ENCODE results near the gene RAD18. TPM values are rescaled to one million over a fixed set of nuclear protein-coding genes. Genes with fewer than 3 reads are reported as not detected.

RAD18 gene
- total RNA-seq, 1 experiment from 2014 or later, result 42.5 TPM

- H3K27me3 ChIP-seq (replicated peaks; ENCODE audit: insufficient read depth, low read depth, low read length, poor library complexity), result peaks cover 27% of the 10 kb centered on the region
- H3K4me1 ChIP-seq (ENCODE audit: insufficient read depth, low read length, poor library complexity, severe bottlenecking), result no peaks in the 10 kb centered on the region
- H3K9me3 ChIP-seq (ENCODE audit: low read depth, low read length, poor library complexity, severe bottlenecking), result no peaks in the 10 kb centered on the region
- no TSS peak for BruUV-seq (replicated peaks)
- DNase-seq (ENCODE audit: low spot score), result no peak
- CTCF ChIA-PET, result no interaction called here
- H3K4me3 ChIP-seq (ENCODE audit: low read depth, low read length, poor library complexity, severe bottlenecking), result no peak overlapping the region
- TF ChIP-seq EZH2 (IDR thresholded peaks at IDR 0.05; ENCODE audit: borderline replicate concordance, low read depth, low read length, poor library complexity, severe bottlenecking), result no peak
- no peak for TF ChIP-seq CTCF (conservative IDR thresholded peaks at IDR 0.05; ENCODE audit: low read depth, low read length)
- no peak overlapping the region for H3K27ac ChIP-seq (ENCODE audit: low read depth, low read length, poor library complexity, severe bottlenecking)
- intact Hi-C loops (cut with micrococcal nuclease; ENCODE audit: unreplicated experiment), result no loop called here
- no peaks in the 10 kb centered on the region for H3K36me3 ChIP-seq (ENCODE audit: insufficient read depth, low read length, poor library complexity, severe bottlenecking)
- POLR2A ChIA-PET (ENCODE audit: low non-redundant PET), result no interaction called here
These were observed 12.1 kb upstream of the RAD18 start for GRCh38 chr3:8975081-8976020.

DNA sequence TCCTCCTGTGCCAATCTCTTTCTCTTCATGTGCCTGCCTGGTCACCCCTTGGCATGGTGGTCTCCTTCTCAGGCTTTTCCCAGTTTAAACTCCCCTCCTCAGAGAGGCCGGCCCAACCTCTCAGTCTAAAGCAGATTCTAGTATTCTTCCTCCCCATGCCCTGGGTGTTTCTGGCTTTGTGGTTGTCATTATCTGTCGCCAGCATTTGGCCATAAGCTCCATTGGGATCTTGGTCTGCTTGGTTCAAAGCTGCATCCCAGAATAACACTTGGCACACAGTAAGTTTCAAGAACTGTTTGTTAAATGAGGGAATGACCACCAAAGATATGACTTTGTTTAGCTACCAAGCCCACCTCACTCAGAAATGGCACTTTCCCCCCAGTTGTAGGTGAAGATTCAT, 11.2 kb upstream of the RAD18 start:
- no peaks in the 10 kb centered on the region for H3K36me3 ChIP-seq (ENCODE audit: insufficient read depth, low read length, poor library complexity, severe bottlenecking)
- DNase-seq (ENCODE audit: low spot score), result no peak
- no TSS peak for BruUV-seq (replicated peaks)
- POLR2A ChIA-PET (ENCODE audit: low non-redundant PET), result no interaction called here
- no peaks in the 10 kb centered on the region for H3K9me3 ChIP-seq (ENCODE audit: low read depth, low read length, poor library complexity, severe bottlenecking)
- H3K27ac ChIP-seq (ENCODE audit: low read depth, low read length, poor library complexity, severe bottlenecking), result no peak overlapping the region
- TF ChIP-seq EZH2 (IDR thresholded peaks at IDR 0.05; ENCODE audit: borderline replicate concordance, low read depth, low read length, poor library complexity, severe bottlenecking), result no peak
- TF ChIP-seq CTCF (conservative IDR thresholded peaks at IDR 0.05; ENCODE audit: low read depth, low read length), result no peak
- intact Hi-C loops (cut with micrococcal nuclease; ENCODE audit: unreplicated experiment), result loop anchor here (5.0 kb wide), 1 partner anchor 93 kb away; no protein-coding TSS in a partner anchor
- no peak overlapping the region for H3K4me3 ChIP-seq (ENCODE audit: low read depth, low read length, poor library complexity, severe bottlenecking)
- H3K4me1 ChIP-seq (ENCODE audit: insufficient read depth, low read length, poor library complexity, severe bottlenecking), result no peaks in the 10 kb centered on the region
- CTCF ChIA-PET, result interaction anchor here (0.6 kb wide), 1 partner anchor 47 kb away, joined by 3 read pairs; no protein-coding TSS in a partner anchor
- H3K27me3 ChIP-seq (replicated peaks; ENCODE audit: insufficient read depth, low read depth, low read length, poor library complexity), result peaks cover 18% of the 10 kb centered on the region

GRCh38 chr3:8972639-8973038, 9.4 kb upstream of the RAD18 start:
- no TSS peak for BruUV-seq (replicated peaks)
- H3K36me3 ChIP-seq (ENCODE audit: insufficient read depth, low read length, poor library complexity, severe bottlenecking), result no peaks in the 10 kb centered on the region
- H3K4me3 ChIP-seq (ENCODE audit: low read depth, low read length, poor library complexity, severe bottlenecking), result no peak overlapping the region
- peak; percentile 83 for DNase-seq (ENCODE audit: low spot score)
- H3K27me3 ChIP-seq (replicated peaks; ENCODE audit: insufficient read depth, low read depth, low read length, poor library complexity), result peaks cover 2% of the 10 kb centered on the region
- H3K9me3 ChIP-seq (ENCODE audit: low read depth, low read length, poor library complexity, severe bottlenecking), result no peaks in the 10 kb centered on the region
- ChIA-PET CTCF (interaction anchor here (0.7 kb wide), 1 partner anchor 330 kb away, joined by 4 read pairs; no protein-coding TSS in a partner anchor), POLR2A (ENCODE audit: low non-redundant PET) (no interaction called here)
- H3K4me1 ChIP-seq (ENCODE audit: insufficient read depth, low read length, poor library complexity, severe bottlenecking), result no peaks in the 10 kb centered on the region
- no peak for TF ChIP-seq CTCF (conservative IDR thresholded peaks at IDR 0.05; ENCODE audit: low read depth, low read length)
- no peak for TF ChIP-seq EZH2 (IDR thresholded peaks at IDR 0.05; ENCODE audit: borderline replicate concordance, low read depth, low read length, poor library complexity, severe bottlenecking)
- no peak overlapping the region for H3K27ac ChIP-seq (ENCODE audit: low read depth, low read length, poor library complexity, severe bottlenecking)
- intact Hi-C loops (cut with micrococcal nuclease; ENCODE audit: unreplicated experiment), result loop anchor here (5.0 kb wide), 1 partner anchor 95 kb away; no protein-coding TSS in a partner anchor
